HG03469 (cell line): ENCODE measurements around the gene MPHOSPH10.
"Not testable (repeated sequence)": the region's sequence is repeated elsewhere in the genome, so short reads cannot be mapped to it uniquely, and the experiment has no call there.

Experiments
- ATAC-seq: cut with Tn5 transposase; IDR thresholded peaks from one replicate; pipeline ENCODE4 v1.9.1; 2021; ENCODE audit warnings: mild to moderate bottlenecking, moderate library complexity, moderate number of reproducible peaks; ENCODE audit not compliant: unreplicated experiment

MPHOSPH10 gene

DNA sequence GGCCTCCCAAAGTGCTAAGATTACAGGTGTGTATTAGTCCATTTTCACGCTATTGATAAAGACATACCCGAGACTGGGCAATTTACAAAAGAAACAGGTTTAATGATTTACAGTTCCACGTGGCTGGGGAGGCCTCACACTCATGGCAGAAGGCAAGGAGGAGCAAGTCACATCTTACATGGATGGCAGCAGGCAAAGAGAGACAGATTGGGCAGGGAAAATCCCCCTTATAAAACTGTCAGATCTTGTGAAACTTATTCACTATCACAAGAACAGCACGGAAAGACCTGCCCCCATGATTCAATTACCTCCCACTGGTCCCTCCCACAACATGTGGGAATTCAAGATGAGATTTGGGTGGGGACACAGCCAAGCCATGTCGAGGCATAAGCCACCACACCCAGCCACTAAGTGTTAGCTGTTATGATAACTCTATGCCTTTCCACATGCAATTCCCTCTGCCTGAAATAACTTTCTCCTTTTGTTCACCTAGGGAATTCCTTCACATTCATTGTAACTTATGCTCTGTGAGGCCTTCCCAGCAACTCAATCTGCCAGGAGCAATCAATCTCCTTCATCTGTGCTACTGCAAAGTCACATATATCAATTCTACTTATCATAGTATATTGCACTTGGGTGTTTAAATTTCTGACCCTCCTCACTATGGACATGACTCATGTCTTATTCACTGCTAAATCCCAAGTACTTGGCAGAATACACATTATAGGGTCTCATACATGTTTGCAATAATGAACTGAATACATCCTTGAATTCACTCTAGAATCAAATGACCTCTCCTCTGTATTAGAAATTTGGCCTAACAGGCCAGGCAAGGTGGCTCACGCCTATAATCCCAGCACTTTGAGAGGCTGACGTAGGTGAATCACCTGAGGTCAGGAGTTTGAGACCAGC, 7.8 kb upstream of the MPHOSPH10 start:
- ATAC-seq = no peak

DNA sequence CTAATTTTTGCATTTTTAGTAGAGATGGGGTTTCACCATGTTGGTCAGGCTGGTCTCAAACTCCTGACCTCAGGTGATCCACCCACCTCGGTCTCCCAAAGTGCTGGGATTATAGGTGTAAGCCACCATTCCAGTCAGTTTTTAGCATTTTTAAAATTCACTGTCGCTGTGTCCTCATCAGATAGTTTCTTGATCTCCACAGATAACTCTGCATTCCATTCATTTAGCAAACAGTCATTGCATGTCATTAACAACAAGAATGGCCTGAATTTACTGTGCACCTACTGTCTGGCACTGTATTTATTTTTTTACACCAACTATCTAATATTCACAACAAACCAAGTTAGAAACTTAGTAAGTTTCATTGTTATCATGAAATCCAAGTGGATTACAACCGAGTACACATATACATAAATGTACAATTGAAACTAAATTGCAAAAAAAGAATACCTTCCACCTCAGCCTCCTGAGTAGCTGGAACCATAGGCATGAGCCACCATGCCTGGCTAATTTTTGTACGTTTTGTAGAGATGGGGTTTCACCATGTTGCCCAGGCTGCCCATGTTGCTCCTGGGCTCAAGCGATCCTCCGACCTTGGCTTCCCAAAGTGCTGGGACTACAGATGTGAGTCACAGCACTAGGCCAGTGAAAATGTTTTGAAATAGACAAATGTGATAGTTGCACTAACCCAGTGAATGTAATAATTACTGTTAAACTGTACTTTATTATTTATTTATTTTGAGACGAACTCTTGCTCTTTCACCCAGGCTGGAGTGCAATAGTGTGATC, 4.7 kb upstream of the MPHOSPH10 start:
- no peak for ATAC-seq

GRCh38 chr2:71126957-71127356, 3.5 kb upstream of the MPHOSPH10 start:
- ATAC-seq = no peak

GRCh38 chr2:71129114-71129901, 1.1 kb upstream of the MPHOSPH10 start:
- no peak for ATAC-seq

- peak; percentile 31 for ATAC-seq
These were observed 607 bp upstream of the MPHOSPH10 start for GRCh38 chr2:71129902-71130151.

- ATAC-seq = peak; percentile 8
These were observed 441 bp downstream of the MPHOSPH10 start for GRCh38 chr2:71130905-71131244.

DNA sequence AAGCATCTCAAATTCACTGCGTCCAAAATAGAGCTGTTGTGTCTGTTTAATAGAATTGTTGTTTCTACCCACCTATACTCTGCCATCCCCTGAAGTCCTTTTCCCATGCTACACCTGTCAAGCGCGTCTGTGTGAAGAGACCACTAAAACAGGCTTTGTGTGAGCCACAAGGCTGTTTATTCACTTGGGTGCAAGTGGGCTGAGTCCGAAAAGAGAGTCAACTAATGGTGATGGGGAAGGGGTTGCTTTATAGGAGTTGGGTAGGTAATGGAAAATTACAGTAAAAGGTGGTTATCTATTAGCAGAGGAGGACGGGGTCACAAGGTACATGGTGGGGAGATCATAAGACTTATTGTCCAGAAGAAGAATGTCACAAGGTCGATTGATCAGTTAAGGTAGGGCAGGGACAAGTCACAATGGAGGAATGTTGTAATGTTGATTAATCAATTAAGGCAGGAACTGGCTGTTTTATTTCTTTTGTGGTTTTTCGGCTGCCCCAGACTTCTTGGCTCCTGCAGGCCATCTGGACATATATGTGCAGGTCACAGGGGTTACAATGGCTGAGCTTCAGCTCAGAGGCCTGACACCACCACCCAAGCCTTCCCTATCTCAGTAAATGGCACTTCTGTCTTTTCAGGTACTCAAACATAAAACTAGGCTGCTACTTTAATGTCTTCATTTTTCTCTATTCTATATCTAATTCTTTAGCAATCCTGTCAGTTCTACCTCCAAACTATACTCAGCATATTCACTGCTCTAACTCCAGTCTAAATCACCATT, 1.1 kb downstream of the MPHOSPH10 start:
- not testable (repeated sequence) for ATAC-seq

DNA sequence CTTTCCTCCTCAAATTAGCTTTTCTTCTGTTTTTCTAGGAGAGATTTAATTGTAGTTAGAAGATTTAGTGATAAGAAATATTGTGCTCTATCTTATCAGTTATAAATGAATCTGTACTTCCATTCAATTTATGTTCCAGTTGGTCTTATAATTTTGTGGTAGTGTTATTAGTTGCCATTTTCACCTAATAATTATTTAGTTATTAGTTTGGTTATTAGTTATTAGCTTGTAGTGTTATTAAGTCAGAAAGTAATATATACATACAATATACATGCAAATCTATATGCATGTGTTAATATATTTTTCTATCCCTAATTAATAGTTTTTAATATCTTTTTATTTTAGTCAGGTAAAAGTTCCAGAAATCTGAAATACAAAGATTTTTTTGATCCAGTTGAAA, 3.2 kb downstream of the MPHOSPH10 start:
- ATAC-seq = no peak

DNA sequence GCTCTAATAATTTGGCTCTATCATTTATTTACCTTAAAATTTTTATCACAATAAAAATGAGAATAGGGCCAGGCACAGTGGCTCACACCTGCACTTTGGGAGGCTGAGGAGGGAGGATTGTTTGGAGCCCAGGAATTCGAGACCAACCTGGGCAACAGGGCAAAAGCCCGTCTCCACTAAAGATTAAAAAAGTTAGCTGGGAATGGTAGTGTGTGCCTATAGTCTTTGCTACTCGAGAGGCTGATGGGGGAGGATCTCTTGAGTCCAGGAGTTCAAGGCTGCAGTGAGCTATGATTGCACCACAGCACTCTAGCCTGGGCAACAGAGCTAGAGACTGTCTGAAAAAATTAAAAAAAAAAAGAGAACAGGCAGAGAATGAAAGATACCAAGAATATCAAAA, 5.7 kb downstream of the MPHOSPH10 start:
- no peak for ATAC-seq

GRCh38 chr2:71143782-71144181, 13.3 kb downstream of the MPHOSPH10 start:
- no peak for ATAC-seq

DNA sequence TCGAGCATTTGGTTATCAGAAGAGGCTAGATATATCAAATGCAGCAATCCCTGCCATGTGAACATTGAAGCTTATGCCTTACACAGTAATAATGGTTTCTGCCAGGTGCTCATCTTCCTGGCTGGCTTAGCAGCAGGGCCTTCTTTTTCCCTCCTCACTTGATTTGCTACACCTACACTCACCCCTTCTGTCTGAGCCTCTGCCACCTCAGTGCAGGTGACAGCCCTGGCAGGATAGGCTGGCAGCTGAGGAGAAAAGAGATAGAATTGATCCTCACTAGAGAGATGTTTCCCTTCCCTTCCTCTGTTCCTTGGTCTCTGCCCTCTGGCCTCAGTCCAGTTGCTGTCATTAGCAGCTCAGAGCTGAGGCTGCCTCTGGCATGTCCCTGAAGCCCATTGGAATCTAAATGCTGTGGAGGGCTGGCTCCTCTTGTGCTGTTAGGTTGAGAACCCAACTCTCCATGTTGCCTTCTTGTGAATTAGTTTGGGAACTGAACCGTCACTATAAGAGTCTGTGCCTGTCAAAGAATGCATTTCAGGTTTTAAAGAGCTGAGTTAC, 18.2 kb downstream of the MPHOSPH10 start:
- no peak for ATAC-seq

GRCh38 chr2:71150082-71150816, 19.8 kb downstream of the MPHOSPH10 start:
- no peak for ATAC-seq

DNA sequence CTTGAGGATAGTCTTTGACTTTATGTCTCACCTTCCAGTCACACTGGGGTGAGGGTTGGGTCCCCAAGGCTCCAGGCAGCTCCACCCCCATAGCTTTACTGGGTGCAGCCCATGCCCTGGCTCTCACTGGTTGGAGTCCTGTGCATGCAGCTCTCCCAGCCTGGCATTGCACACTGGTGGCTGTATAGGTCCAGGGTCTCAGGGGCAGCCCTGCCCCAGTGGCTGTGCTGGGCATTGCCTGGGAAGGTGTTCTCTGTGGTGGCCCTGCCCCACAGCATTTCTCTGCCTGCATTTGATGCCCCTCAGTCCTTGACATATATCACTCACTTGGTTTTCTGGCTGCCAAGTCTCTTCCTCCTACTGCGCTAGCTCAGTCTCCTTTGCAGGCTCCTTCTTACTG, 21.2 kb downstream of the MPHOSPH10 start:
- ATAC-seq = no peak

DNA sequence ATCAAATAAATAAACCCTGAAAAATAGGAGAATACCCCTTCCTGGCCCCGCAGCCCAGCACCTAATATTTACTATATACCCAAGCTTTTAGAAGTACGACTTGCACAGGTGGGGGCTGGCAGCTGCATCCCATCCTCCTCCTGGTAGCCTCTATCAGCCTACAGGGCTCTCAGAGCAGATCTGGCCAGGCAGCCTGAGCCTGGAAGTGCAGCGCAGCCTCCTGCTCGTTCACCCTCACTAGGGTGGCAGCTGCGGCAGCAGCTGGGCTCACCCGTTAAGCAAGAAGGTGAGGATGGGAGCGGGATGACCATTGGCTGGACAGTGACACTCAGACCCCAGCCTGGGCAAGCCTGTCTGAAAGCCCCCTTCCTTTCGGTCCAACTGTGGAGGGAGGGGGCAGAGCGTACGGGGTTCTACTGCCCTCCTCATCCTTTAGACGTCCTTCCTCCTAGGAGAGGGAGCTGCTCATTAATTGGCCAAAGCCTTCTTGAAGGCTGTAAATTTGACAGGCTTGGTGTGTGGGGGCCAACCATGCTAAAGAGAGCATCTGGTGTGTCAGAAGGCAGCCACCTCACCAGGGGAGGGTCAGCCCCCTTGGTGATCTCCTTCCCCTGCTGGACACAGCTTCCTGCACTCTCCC, 23.3 kb downstream of the MPHOSPH10 start:
- no peak for ATAC-seq

GRCh38 chr2:71154279-71154678, 23.8 kb downstream of the MPHOSPH10 start:
- no peak for ATAC-seq

DNA sequence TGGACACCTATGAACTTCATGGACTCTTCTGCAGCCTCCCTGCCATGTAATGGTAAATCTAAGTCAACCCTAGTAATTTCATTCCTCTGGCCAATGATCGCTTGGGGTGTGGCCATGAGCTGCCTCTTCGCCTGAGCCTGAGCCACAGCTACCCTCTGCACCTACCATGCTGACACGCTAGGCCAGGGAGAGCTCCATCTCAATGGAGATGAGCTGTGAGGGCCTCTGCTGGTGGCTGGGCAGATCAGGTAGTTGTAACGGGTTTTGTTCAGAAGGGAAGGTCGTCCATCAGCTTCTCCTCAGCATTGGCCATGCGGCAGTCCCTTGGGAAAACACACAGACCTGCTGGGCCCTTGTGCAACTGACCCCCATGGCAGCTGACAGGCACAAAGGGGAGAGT, 24.4 kb downstream of the MPHOSPH10 start:
- peak; percentile 80 for ATAC-seq

DNA sequence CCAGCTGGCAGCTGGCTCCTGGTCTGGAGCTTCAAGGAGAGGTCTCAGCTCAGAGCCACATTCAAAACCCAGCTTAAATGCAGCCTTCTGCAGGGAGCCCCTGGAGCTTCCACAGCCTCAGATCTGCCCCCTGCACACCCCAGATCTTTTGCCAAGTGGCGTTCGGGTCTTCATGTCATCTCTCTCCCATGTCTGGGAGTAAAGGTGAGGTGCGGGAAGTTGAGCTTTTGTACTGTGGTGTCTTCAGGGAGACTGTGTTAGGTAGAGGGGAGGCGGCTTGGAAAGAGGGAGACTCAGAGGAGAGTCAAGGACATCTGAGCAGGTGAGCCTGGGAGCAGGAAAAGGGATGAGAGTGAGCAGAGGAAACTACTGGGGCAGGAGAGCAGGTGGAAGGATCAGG, 25.4 kb downstream of the MPHOSPH10 start:
- ATAC-seq = no peak

DNA sequence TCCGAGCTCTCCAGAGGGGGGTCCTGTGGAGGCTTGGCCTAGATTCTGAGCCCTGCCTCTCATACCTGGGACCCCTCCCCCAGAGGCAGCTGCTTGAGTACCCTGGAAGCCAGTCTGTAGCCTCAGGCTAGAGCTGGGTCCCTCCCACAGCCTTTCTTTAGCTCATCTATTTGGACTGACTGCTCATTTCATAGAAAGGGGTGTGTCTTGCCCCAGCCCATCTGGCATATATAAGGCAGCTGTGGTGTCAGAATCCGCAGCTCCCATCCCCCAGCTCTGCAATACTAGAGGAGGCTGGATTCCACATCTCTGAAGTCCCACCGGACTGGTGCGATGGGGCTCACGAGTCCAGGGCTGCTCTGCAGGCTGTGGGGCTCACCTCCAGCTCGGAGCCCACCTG, 26.1 kb downstream of the MPHOSPH10 start:
- no peak for ATAC-seq

GRCh38 chr2:71157124-71157793, 26.8 kb downstream of the MPHOSPH10 start:
- ATAC-seq = no peak
